Neural cell (in vitro differentiated cells): ENCODE measurements around the gene TCF23.

Source experiments
- RAD21 ChIP-seq: fragments of 450-650 bp; conservative IDR thresholded peaks from 2 replicates; pipeline ENCODE4 v1.6.1; 2014; ENCODE audit warnings: antibody characterized with exemption, mild to moderate bottlenecking, moderate library complexity
- TF ChIP-seq, protein P1 (sequence below): fragments of 450-650 bp; IDR thresholded peaks from 2 replicates; pipeline ENCODE4 v1.5.1; 2014; ENCODE audit warnings: antibody characterized with exemption, mild to moderate bottlenecking, moderate library complexity; ENCODE audit not compliant: poor library complexity, severe bottlenecking

DNA sequence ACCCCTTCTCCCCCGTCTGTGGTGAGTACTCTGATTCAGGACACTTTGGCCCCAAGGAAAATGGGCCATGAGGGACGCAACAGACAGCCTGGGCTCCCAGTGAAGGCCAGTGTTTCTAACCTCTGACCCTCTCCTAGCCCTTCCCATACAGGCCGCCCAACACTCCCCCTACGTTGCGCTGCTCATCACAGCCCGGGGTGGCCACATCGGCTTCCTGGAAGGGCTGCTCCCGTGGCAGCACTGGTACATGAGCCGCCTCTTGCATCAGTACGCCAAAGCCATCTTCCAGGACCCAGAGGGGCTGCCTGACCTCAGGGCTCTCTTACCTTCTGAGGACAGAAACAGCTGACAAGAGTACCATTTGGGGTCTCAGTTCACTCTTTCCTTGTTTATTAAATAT is 18.4 kb upstream of the TCF23 start:
- TF ChIP-seq, protein P1, sequence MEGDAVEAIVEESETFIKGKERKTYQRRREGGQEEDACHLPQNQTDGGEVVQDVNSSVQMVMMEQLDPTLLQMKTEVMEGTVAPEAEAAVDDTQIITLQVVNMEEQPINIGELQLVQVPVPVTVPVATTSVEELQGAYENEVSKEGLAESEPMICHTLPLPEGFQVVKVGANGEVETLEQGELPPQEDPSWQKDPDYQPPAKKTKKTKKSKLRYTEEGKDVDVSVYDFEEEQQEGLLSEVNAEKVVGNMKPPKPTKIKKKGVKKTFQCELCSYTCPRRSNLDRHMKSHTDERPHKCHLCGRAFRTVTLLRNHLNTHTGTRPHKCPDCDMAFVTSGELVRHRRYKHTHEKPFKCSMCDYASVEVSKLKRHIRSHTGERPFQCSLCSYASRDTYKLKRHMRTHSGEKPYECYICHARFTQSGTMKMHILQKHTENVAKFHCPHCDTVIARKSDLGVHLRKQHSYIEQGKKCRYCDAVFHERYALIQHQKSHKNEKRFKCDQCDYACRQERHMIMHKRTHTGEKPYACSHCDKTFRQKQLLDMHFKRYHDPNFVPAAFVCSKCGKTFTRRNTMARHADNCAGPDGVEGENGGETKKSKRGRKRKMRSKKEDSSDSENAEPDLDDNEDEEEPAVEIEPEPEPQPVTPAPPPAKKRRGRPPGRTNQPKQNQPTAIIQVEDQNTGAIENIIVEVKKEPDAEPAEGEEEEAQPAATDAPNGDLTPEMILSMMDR, result no peak
- no peak for TF ChIP-seq RAD21
